A172 (cell line): Measurements from ENCODE around the gene ZNF234. TPM values are rescaled to one million over a fixed set of nuclear protein-coding genes. Genes with fewer than 3 reads are reported as not detected.
"Not testable (repeated sequence)": the region's sequence is repeated elsewhere in the genome, so short reads cannot be mapped to it uniquely, and the experiment has no call there.

ENCODE experiments used
- DNase-seq: peaks from one replicate; pipeline ENCODE4 v3.0.0-alpha.2; 2015; ENCODE audit warnings: low spot score
- total RNA-seq: library from RNA; depleted of rRNA; stranded (reverse); fragments of >200 nt; shearing (Covaris generic); gene quantifications from 2 replicates; pipeline ENCODE4 v1.2.3, GENCODE V29; 2014; rRNA removed

Gene ZNF234
- total RNA-seq, 1 experiment from 2014 or later = 10.5 TPM

DNA sequence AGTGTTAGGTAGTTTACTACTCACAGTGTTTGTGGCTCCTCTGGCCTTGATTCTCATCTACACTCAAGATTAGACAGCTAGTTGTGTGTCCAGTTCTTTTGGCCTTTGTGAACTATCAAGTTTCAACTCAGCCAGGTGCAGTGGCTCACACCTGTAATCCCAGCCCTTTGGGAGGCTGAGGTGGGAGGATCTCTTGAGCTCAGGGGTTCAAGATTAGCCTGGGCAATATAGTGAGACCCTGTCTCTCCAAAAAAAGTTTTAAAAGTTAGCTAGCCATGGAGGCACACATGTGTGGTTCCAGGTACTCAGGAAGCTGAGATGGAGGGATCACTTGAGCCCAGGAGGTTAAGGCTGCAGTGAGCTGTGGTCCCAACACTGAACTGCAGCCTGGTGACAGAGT lies 39.6 kb downstream of the ZNF234 start:
- no peak for DNase-seq

GRCh38 chr19:44182145-44182544 lies 40.8 kb downstream of the ZNF234 start:
- DNase-seq = no peak

GRCh38 chr19:44190020-44190419 lies 48.7 kb downstream of the ZNF234 start:
- DNase-seq = no peak

DNA sequence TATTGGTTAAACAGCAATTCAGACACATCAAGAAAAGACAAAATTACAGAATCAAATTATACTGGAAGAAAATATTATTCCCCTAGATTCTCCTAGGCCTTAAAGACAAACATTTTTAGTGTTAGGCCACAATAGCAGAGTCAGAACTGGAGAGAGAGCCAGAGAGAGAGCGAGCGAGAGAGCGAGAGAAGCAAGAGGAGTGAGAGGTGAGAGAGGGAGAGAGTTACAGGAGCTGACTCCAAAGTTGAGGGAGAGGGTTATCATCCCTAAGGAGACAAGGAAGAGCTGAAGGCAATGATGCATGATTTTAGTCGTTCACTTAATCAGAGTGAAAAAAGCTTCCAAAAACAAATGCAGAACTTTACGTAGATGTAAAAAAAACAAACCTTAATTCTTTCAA lies 50.8 kb downstream of the ZNF234 start:
- no peak for DNase-seq

DNA sequence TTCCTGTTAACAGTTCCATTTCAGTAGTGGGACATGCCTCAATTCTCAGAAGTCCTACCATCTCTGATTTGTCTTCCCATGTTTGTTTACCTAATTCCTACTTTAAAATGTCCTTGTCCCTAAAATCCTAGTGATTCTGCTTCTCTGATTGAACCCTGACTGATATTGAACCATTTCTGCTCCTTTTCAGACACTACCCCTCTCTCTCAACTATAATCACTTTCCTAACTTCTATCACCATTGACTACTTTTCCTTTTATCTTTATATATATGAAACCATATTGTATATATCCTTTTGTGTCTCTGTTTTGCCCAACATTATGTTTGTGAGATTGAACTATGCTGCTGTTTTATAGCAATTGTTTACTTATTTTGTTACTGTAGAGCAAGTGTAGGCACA lies 55.4 kb downstream of the ZNF234 start:
- DNase-seq = no peak

DNA sequence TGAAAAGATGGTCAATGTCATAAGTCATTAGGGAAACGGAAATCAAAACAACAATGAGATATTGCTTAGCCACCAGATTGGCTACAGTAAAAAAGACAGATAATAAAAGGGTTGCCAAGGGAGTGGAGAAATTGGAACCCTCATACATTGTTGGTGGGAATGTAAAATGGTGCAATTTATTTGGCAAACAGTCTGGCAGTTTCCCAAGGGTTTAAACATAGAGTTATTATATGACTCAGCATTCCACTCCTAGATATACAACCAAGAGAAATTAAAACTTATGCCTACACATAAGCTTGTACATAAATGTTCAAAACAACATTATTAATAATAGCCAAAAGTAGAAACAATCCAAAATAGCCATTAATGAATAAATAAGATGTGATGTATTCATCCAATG lies 61.1 kb downstream of the ZNF234 start:
- peak; percentile 10 for DNase-seq

DNA sequence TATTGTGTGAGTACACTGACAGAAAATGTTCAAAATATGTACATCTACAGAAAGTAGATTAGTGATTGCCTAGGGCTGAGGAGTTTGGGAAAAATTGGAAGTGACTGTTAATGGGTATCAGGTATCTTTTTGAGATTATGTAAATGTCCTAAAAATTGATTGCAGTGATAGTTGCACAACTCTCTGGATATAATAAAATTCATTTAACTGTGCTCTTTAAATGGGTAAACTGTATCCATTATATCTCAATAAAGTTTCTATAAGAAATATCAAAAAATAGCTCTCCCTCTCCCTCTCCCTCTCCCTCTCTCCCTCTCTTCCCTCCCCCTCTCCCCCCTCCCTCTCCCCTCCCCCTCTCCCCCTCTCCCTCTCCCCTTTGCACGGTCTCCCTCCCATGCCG lies 61.6 kb downstream of the ZNF234 start:
- no peak for DNase-seq

DNA sequence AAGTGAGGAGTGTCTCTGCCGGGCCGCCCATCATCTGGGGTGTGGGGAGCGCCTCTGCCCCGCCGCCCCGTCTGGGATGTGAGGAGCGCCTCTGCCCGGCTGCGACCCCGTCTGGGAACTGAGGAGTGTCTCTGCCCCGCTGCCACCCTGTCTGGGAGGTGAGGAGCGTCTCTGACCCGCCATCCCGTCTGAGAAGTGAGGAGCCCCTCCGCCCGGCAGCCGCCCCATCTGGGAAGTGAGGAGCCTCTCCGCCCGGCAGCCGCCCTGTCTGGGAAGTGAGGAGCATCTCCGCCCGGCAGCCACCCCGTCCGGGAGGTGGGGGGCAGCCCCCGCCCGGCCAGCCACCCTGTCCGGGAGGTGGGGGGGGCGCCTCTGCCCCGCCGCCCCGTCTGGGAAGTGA lies 62.5 kb downstream of the ZNF234 start:
- DNase-seq = not testable (repeated sequence)

GRCh38 chr19:44204772-44205171 lies 63.4 kb downstream of the ZNF234 start:
- no peak for DNase-seq

- DNase-seq = peak; percentile 94
Observed at GRCh38 chr19:44207126-44207803, 65.9 kb downstream of the ZNF234 start.

Other genes with a start within 250 kb of the ZNF234 start
- 11.1 and 15.9 TPM in 2 replicates for gene ZNF45, start 206.3 kb upstream of the ZNF234 start, total RNA-seq
- gene ZNF221, start 190.3 kb upstream of the ZNF234 start, total RNA-seq = 3.9 and 5.8 TPM in 2 replicates
- gene ZNF155, start 157.4 kb upstream of the ZNF234 start, total RNA-seq = 5.1 and 5.8 TPM in 2 replicates
- gene ZNF230, start 138.6 kb upstream of the ZNF234 start, total RNA-seq = 6.0 and 6.3 TPM in 2 replicates
- gene ZNF222, start 116.2 kb upstream of the ZNF234 start, total RNA-seq = 7.2 and 9.0 TPM in 2 replicates
- 3.8 and 4.5 TPM in 2 replicates for gene ZNF223, start 89.5 kb upstream of the ZNF234 start, total RNA-seq
- gene ZNF284, start 69.4 kb upstream of the ZNF234 start, total RNA-seq = 1.1 and 2.6 TPM in 2 replicates
- gene ZNF224, start 47.2 kb upstream of the ZNF234 start, total RNA-seq = 15.6 and 17.3 TPM in 2 replicates
- gene ZNF225, start 28.2 kb upstream of the ZNF234 start, total RNA-seq = 3.7 and 3.9 TPM in 2 replicates
- 23.8 and 30.3 TPM in 2 replicates for gene ZNF226, start 23.5 kb downstream of the ZNF234 start, total RNA-seq
- 15.2 and 17.1 TPM in 2 replicates for gene ZNF227, start 71.0 kb downstream of the ZNF234 start, total RNA-seq
- gene ZNF233, start 118.3 kb downstream of the ZNF234 start, total RNA-seq = not detected in 2 replicates
- gene ZNF235, start 163.5 kb downstream of the ZNF234 start, total RNA-seq = 3.3 and 4.2 TPM in 2 replicates
- gene ZNF112, start 215.1 kb downstream of the ZNF234 start, total RNA-seq = 8.3 and 9.5 TPM in 2 replicates